ENCODE data around the gene RAD51B. TPM values are rescaled to one million over a fixed set of nuclear protein-coding genes. Genes with fewer than 3 reads are reported as not detected.

RAD51B gene
- total RNA-seq, 4 donors from 2014 or later, result 14.0 to 16.4 (median 14.8) TPM

DNA sequence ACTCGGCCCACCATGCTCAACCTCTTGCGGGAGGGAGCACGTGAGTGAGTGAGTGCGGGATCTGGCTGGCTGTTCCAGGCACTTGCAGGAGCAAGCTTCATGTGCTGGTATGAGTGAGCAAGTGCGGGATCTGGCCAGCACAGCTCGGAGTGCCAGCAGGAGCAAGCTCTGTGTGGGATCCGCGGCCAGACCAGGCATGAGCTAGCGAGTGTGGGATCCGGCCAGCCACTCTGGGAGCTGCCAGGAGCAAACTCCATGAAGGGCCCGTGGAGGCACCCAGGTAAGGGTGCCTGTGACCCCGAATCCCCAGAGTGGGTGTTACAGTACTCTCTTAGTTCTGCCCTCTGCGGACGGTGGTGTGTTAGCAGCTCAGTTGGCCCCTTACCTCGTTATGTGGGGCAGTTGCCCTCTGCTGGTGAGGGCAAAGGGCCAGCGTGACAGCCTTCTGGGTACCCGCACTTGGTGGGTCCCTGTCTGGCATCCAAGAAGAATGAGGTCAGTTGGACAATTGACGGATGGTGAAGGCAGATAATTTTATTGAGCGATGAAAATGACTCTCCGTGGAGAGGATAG is 38.3 kb downstream of the RAD51B start:
- no peaks in the 10 kb centered on the region for H3K9me3 ChIP-seq
- no peak overlapping the region for H3K4me3 ChIP-seq (replicated peaks in 1 of 3)
- intact Hi-C loops (cut with DNase I), result no loop called here
- no peak for DNase-seq
- TF ChIP-seq, protein P1, sequence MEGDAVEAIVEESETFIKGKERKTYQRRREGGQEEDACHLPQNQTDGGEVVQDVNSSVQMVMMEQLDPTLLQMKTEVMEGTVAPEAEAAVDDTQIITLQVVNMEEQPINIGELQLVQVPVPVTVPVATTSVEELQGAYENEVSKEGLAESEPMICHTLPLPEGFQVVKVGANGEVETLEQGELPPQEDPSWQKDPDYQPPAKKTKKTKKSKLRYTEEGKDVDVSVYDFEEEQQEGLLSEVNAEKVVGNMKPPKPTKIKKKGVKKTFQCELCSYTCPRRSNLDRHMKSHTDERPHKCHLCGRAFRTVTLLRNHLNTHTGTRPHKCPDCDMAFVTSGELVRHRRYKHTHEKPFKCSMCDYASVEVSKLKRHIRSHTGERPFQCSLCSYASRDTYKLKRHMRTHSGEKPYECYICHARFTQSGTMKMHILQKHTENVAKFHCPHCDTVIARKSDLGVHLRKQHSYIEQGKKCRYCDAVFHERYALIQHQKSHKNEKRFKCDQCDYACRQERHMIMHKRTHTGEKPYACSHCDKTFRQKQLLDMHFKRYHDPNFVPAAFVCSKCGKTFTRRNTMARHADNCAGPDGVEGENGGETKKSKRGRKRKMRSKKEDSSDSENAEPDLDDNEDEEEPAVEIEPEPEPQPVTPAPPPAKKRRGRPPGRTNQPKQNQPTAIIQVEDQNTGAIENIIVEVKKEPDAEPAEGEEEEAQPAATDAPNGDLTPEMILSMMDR (IDR thresholded peaks at IDR 0.05), result no peak
- WGBS, 2 donors, result 95 to 97% methylated on average over 12 to 17 of the region's 20 CpGs
- no peaks in the 10 kb centered on the region for H3K36me3 ChIP-seq
- peaks cover 0 to 4% of the 10 kb centered on the region in 2 donors for H3K4me1 ChIP-seq
- H3K27ac ChIP-seq, result no peak overlapping the region
- no peaks in the 10 kb centered on the region for H3K27me3 ChIP-seq

DNA sequence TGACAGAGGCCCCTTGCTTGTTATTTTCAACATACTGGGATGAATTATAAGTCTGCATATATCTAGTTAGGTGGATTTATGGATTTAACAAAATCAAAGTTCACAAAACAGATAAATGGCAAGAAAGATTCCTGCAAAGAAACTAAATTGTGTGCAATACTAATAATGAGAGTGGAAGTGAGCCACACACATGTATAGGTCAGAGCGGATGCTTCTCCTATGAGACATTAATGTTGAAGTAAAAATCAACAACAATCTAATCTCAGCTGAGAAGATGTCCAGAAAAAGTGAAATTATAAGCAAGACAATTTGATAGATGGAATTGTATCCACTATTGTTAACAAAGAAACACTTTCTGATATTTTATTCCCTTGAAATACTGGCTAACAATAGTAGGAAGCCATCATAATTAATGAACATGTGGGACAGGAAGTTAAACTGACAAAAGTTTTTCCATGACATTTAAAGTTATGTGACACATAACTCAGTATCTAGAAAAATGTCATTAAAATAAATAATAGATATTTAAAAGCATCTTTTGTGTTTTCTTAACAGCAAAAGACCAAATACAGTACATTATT is 39.7 kb downstream of the RAD51B start:
- H3K4me3 ChIP-seq (replicated peaks in 1 of 3), result no peak overlapping the region
- H3K9me3 ChIP-seq, result no peaks in the 10 kb centered on the region
- intact Hi-C loops (cut with DNase I), result no loop called here
- no peaks in the 10 kb centered on the region for H3K36me3 ChIP-seq
- no peaks in the 10 kb centered on the region for H3K27me3 ChIP-seq
- no peak overlapping the region for H3K27ac ChIP-seq
- peaks cover 0 to 4% of the 10 kb centered on the region in 2 donors for H3K4me1 ChIP-seq
- WGBS, 2 donors, result 91 to 97% methylated on average over 1 of the region's 1 CpG
- TF ChIP-seq, protein P1 (IDR thresholded peaks at IDR 0.05), result no peak
- TF ChIP-seq POLR2A (IDR thresholded peaks at IDR 0.05), result no peak
- DNase-seq, result no peak

DNA sequence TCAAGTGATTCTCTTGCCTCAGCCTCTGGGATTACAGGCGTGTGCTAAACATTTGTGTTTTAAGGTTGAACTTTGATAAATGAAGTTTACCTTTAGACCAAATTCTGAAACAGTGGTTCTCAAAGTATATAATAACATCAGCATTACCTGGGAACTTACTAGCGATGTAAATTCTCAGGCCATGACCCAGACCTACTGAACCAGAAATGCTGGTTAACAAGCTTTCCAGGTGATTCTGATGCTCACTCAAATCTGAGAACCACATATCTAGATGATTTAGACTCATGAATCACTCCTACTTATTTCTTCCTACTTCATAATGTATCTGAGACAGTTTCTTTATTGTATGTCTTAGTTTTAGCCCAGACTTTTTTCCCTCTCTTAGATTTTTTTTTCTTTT is 43.6 kb downstream of the RAD51B start:
- WGBS, 2 donors, result 95% methylated on average over 2 of the region's 2 CpGs
- Histone ChIP-seq H3K9me3 (no peaks in the 10 kb centered on the region), H3K4me3 (replicated peaks in 1 of 3) (no peak overlapping the region), H3K27ac (no peak overlapping the region), H3K4me1 (no peaks in the 10 kb centered on the region), H3K27me3 (no peaks in the 10 kb centered on the region), H3K36me3 (no peaks in the 10 kb centered on the region)
- no peak for DNase-seq
- intact Hi-C loops (cut with DNase I), result no loop called here
- TF ChIP-seq, protein P1 (IDR thresholded peaks at IDR 0.05), result no peak
- TF ChIP-seq POLR2A (IDR thresholded peaks at IDR 0.05), result no peak

DNA sequence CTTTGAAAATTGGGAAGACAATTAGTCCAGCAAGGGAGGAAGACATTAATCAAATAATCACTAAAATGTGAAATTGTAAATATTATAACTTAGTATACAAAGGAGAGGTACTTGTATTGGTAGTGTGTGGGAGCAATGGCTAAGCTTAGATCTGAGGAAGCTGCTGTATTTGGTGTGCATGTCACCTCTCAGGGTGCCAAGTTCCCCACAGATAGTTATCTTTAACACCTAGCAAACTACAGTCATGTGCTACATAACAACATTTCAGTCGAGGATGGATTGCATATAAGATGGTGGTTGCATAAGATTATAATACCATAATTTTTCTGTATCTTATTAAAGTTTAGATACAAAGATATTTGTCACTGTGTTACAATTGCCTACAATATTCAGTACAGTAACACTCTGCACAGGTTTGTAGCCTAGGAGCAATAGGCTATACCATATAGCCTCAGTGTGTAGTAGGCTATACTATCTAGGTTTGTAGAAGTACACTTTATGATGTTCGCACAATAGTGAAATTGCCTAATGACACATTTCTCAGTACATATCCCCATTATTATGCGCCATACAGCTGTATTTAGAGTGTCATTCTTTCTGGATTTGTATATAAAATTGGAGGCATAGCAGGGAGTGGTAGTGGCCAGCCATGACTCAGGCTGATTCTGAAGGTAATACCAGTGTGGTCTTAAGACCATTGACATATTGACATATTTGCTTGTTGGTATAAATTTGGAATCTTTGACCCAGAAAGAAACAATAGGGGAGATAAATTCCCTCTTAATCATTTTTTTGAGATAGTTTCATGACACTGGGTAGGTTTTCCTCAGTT is 55.8 kb downstream of the RAD51B start:
- DNase-seq, result no peak
- TF ChIP-seq POLR2A (IDR thresholded peaks at IDR 0.05), result no peak
- TF ChIP-seq, protein P1 (IDR thresholded peaks at IDR 0.05), result no peak
- H3K27ac ChIP-seq, result no peak overlapping the region
- H3K9me3 ChIP-seq, result no peaks in the 10 kb centered on the region
- no peaks in the 10 kb centered on the region for H3K27me3 ChIP-seq
- H3K36me3 ChIP-seq, result no peaks in the 10 kb centered on the region
- WGBS, 2 donors, result 72 to 79% methylated on average over 3 of the region's 3 CpGs
- intact Hi-C loops (cut with DNase I), result no loop called here
- no peaks in the 10 kb centered on the region for H3K4me1 ChIP-seq
- H3K4me3 ChIP-seq (replicated peaks in 1 of 3), result no peak overlapping the region

DNA sequence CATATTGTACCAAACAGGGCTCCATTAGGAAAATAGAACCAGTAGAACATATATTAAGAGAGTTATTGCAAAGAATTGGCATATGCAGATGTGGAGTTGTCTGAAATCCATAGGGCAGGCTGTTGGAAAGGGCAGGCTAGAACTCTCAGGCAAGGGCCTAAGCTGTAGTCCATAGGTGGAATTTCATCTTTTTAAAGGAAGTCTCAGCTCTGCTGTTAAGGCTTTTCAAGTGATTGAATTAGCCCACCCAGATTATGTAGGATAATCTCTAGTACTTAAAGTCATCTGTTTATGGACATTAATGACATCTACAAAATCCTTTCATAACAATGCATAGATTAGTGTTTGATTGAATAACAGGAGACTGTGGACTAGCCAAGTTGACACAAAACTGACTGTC is 59.4 kb downstream of the RAD51B start:
- no peaks in the 10 kb centered on the region for H3K27me3 ChIP-seq
- TF ChIP-seq, protein P1 (IDR thresholded peaks at IDR 0.05), result no peak
- TF ChIP-seq POLR2A (IDR thresholded peaks at IDR 0.05), result no peak
- H3K9me3 ChIP-seq, result no peaks in the 10 kb centered on the region
- no peak overlapping the region for H3K4me3 ChIP-seq (replicated peaks in 1 of 3)
- no peak for DNase-seq
- H3K27ac ChIP-seq, result no peak overlapping the region
- no peaks in the 10 kb centered on the region for H3K36me3 ChIP-seq
- peaks cover 0 to 5% of the 10 kb centered on the region in 2 donors for H3K4me1 ChIP-seq
- intact Hi-C loops (cut with DNase I), result no loop called here

Data from thyroid gland (tissue), 4 donors.